ENCODE measurements around the gene PHC3.

Gene PHC3

DNA sequence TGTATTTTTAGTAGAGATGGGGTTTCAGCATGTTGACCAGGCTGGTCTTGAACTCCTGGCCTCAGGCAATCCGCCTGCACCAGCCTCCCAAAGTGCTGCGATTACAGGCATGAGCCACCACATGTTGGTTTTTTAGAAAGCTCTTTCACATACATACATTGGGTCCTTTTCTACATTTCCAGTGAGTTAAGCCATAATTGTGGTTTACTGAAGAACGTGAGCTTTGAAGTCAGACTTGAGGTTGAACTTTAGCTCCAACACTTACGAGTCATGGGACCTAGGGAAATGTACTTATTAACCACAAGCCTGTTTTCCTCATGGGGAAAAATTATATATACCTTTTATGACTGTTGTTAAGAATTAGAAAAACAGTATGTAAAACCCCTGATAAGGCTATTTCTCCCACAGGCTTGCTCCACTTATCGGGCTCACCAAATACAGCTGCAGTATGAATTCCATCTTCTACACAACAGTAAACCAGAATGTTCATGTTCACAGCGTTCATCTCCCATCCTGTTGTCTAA, 104.8 kb downstream of the PHC3 start:
- DNase-seq, result no peak

DNA sequence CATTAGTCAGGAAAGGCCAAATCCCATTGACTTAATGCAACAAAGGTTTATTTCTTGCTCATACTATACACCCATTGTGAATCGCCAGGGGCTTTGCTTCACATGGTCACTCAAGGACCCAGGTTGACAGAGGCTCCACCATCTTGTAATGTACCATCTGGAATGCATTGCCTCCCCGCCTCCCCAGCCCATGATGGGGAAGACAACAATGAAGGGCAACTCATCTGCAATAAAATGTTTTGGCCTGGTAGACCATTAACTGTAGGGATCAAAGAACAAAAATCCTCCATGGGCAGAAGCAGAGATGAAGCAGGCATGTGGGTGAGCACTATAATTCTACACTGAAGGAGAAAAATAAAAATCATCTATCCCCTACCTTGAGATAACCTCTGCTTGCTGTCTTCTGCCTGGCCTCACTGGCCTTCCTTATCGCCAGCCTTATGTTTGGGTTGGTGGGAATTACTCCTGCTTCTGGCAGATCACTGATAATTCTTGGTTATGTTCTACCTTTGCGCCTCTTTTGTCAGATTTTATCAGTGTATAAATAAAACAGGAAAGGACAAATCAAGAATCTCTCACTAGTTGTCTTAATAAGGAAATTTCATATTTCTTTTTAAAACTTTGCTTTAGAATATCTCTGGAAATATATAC, 106.0 kb downstream of the PHC3 start:
- no peak for DNase-seq

DNA sequence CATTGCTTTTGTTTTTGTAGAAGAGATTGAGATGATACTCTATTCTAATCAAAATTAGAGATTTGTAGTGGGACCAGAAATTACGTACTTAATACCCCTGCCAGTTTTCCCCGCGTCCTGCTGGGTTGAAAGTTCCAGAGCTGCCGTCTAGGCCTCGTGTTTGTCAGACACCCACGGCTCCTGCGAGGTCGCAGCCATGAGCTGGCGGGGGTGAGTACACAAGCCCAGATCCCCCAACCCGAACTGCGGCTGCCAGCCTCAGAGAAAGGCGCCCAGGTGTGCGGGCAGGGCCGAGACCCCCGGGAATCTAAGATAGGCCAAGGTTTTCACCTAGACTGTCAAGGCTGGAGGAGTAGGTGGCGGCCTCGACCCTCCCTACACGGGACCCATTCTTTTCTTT, 117.4 kb downstream of the PHC3 start:
- DNase-seq, result no peak

DNA sequence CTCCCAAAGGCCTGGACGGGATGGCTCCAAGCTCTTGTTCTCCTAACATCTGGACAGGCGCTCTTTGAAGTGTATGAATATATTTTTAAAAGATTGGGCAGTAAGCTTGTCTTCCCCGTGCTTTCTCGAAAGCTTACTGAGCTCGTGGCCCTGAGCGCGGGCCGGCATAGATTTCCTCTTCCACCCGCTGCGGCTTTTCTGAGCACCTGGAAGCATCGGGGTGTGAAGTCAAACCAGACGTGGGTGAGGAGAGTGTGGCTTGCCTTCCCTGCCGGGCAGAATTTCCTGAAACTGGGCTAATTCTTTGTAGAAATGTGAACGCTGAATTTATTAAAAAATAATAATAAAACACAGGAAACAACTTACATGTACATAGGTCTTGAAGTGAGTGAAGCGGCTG, 117.8 kb downstream of the PHC3 start:
- no peak for DNase-seq

- DNase-seq, result no peak
These were observed 118.8 kb downstream of the PHC3 start for GRCh38 chr3:170062769-170063168.

DNA sequence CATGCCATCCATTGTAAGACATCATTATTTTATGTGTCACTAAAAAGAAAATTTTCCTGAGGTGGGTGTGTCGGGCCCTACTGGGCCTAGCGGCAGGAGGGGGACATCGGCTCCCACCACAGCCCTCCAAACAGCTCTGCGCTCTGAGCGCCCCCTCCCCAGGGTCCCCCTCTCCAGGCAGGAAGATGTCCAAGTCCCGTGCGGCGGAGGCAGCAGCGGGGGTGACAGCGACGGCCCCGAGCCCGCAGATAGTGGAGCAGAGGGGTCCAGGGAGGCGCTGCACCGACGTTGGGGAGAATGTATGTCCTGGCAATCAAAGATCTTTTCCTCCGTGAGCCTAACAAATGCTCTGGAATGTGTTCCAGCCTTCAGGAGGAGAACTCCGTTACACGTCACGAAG, 119.5 kb downstream of the PHC3 start:
- no peak for DNase-seq

GRCh38 chr3:170059447-170059846, 122.1 kb downstream of the PHC3 start:
- no peak for DNase-seq

- DNase-seq, result no peak
These were observed 123.4 kb downstream of the PHC3 start for GRCh38 chr3:170058127-170058526.

DNA sequence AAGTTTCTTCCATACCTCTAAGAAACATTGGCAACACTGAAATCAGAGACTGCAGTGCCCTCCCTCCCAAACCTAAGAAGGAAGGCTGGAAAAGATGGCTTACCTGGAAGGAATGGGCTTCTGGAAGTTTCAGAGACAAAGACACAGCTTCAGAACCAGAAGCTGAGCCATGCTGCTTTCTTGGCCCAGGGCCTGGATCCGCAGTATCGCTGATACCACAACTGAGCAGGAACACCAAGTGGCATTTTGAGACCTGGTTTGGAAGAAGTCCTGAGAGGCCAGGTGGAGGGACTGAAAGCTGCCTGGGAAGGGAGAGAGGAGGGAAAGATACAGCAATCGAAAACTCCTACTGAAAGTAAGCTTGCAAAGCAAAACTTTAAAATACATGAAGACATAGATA, 124.0 kb downstream of the PHC3 start:
- DNase-seq, result no peak

- DNase-seq, result no peak
These were observed 124.7 kb downstream of the PHC3 start for GRCh38 chr3:170056710-170057454.

DNA sequence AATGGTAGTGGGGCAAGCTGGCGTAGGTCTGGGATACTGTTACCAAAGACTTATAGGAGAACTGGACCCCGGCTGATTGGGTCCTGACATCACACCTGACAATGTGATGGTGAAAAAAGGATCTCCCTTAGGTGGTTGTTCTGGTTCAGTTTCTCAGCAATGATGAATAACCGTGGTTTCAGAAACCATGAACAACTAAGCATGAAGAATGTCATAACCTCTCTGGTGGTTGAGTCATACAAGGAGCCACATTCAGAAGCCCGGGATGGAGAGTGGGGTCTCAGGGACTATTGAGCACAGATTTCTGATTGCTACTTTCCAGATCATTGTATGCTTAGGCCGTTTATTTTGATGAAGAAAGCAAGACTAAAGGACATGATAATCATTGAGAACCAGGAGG, 126.3 kb downstream of the PHC3 start:
- DNase-seq, result no peak

- no peak for DNase-seq
These were observed 127.3 kb downstream of the PHC3 start for GRCh38 chr3:170054204-170054603.

GRCh38 chr3:170052398-170052797, 129.1 kb downstream of the PHC3 start:
- DNase-seq, result no peak

- no peak for DNase-seq
These were observed 130.8 kb downstream of the PHC3 start for GRCh38 chr3:170050753-170051152.

GRCh38 chr3:170049146-170050000, 132.2 kb downstream of the PHC3 start:
- DNase-seq, result no peak

GRCh38 chr3:170047133-170047404, 134.5 kb downstream of the PHC3 start:
- no peak for DNase-seq

- DNase-seq, result no peak
These were observed 135.0 kb downstream of the PHC3 start for GRCh38 chr3:170046269-170047132.

DNA sequence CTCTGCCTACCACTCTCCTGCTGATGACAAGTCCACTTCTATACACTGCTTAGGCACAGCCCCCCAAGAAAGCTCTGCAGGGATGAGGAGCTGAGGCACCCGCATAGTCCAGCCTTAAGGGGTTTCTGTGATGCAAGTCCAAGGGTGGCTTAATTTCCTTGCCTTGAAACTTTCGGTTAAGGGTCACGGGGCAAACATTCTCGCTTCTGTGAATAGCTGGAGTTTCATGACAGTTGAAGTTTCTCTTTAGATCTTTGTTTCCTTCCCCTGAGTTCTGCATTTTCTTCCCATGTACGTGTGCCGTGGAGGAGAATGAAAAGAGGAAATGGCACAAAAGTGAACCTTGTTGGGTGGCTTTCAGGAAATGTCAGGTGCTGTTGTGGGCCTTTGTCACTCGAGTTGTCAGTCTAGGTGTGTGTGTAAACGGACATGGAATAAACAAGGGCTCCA, 136.7 kb downstream of the PHC3 start:
- no peak for DNase-seq

GRCh38 chr3:170044271-170044670, 137.3 kb downstream of the PHC3 start:
- no peak for DNase-seq

- no peak for DNase-seq
These were observed 138.0 kb downstream of the PHC3 start for GRCh38 chr3:170043506-170043905.

GRCh38 chr3:170040418-170040817, 141.1 kb downstream of the PHC3 start:
- DNase-seq, result no peak

DNA sequence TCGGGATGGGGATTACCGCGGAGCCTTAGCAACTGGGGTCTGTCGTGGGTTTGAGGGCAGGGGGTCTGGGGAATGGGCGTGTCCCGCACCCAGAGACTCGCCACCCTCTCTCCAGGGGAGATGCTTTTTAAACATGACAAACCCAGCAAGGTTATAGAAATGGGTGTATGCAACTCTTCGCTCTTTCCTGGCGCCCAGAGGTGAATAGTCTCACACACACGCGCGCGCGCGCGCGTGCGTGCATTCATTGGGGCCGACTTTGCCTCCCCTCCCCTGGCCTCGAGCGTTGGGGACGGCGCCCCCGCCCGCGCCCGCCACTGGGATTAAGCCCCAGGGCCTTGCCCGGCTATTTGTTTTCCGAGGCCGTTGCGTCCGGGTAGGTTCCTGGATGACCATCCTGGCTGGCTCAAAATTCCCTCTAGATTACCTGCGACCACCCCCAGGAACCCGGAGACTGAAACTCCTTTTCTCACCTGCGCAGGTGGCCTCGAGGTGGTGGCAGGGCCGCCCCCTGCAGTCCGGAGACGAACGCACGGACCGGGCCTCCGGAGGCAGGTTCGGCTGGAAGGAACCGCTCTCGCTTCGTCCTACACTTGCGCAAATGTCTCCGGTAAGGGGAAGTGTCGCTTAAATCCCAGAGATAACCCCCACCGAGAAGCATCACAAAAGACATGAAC, 143.0 kb downstream of the PHC3 start:
- DNase-seq, result no peak

Measured in stimulated activated naive CD4-positive, alpha-beta T cell treated with Interleukin-2 at 50 U/mL for 16 hours (primary cell).